Measurements from ENCODE around the gene CHPF. TPM values are rescaled to one million over a fixed set of nuclear protein-coding genes. Genes with fewer than 3 reads are reported as not detected.

The CHPF gene
- total RNA-seq, 1 experiment from 2014 or later, result 17.5 TPM

GRCh38 chr2:219574484-219575311, 31.1 kb upstream of the CHPF start:
- no peak for DNase-seq (ENCODE audit: low read depth, low spot score)
- no peak overlapping the region for H3K27ac ChIP-seq (ENCODE audit: low read length)
- POLR2A ChIA-PET, result no interaction called here
- BruUV-seq (replicated peaks), result no TSS peak
- TF ChIP-seq CTCF (IDR thresholded peaks at IDR 0.05), result no peak
- no peak for TF ChIP-seq SIN3A (IDR thresholded peaks at IDR 0.05; ENCODE audit: borderline replicate concordance, insufficient read depth, low read depth, low read length)
- no peak for TF ChIP-seq REST (IDR thresholded peaks at IDR 0.05; ENCODE audit: insufficient read depth in 1 of 2, low read depth in 2 of 2, low read length in 1 of 2)
- TF ChIP-seq TCF7L2 (IDR thresholded peaks at IDR 0.05; ENCODE audit: low read depth, low read length), result no peak
- no peak for TF ChIP-seq POLR2AphosphoS5 (IDR thresholded peaks at IDR 0.05; ENCODE audit: low read depth, low read length)
- CTCF ChIA-PET, result interaction anchor here (0.6 to 1.3 kb wide), 2 partner anchors 14 to 53 kb away, joined by 3 to 6 read pairs; no protein-coding TSS in a partner anchor
- H3K36me3 ChIP-seq (ENCODE audit: control insufficient read depth, insufficient read depth, low read length), result no peaks in the 10 kb centered on the region
- intact Hi-C loops (cut with micrococcal nuclease; ENCODE audit: unreplicated experiment) (no loop called here), in situ Hi-C loops (cut with HindIII; ENCODE audit: low pct_unique_long_range_greater_than_20kb, low sequenced_read_pairs) (no loop called here)
- ATAC-seq, result no peak
- H3K4me3 ChIP-seq (ENCODE audit: low read depth in 2 of 2, low read length in 2 of 2), result no peak overlapping the region
- no peaks in the 10 kb centered on the region for H3K27me3 ChIP-seq (ENCODE audit: control insufficient read depth, insufficient read depth, low read length)
- H3K9me3 ChIP-seq (ENCODE audit: control insufficient read depth, insufficient read depth, low read depth, low read length), result no peaks in the 10 kb centered on the region
- peaks cover 11% of the 10 kb centered on the region for H3K4me1 ChIP-seq (ENCODE audit: control insufficient read depth, insufficient read depth, low read length)

GRCh38 chr2:219573166-219573565, 29.6 kb upstream of the CHPF start:
- no TSS peak for BruUV-seq (replicated peaks)
- no peaks in the 10 kb centered on the region for H3K9me3 ChIP-seq (ENCODE audit: control insufficient read depth, insufficient read depth, low read depth, low read length)
- ChIA-PET CTCF (no interaction called here), POLR2A (no interaction called here)
- H3K27ac ChIP-seq (ENCODE audit: low read length), result no peak overlapping the region
- intact Hi-C loops (cut with micrococcal nuclease; ENCODE audit: unreplicated experiment), result no loop called here
- no peaks in the 10 kb centered on the region for H3K27me3 ChIP-seq (ENCODE audit: control insufficient read depth, insufficient read depth, low read length)
- ATAC-seq (no peak), DNase-seq (ENCODE audit: low read depth, low spot score) (no peak)
- H3K4me3 ChIP-seq (ENCODE audit: low read depth in 2 of 2, low read length in 2 of 2), result no peak overlapping the region
- peaks cover 18% of the 10 kb centered on the region for H3K4me1 ChIP-seq (ENCODE audit: control insufficient read depth, insufficient read depth, low read length)
- TF ChIP-seq POLR2AphosphoS5 (IDR thresholded peaks at IDR 0.05; ENCODE audit: low read depth, low read length) (no peak), CTCF (IDR thresholded peaks at IDR 0.05) (no peak), SIN3A (IDR thresholded peaks at IDR 0.05; ENCODE audit: borderline replicate concordance, insufficient read depth, low read depth, low read length) (no peak), TCF7L2 (IDR thresholded peaks at IDR 0.05; ENCODE audit: low read depth, low read length) (no peak), REST (IDR thresholded peaks at IDR 0.05; ENCODE audit: insufficient read depth in 1 of 2, low read depth in 2 of 2, low read length in 1 of 2) (no peak)
- H3K36me3 ChIP-seq (ENCODE audit: control insufficient read depth, insufficient read depth, low read length), result no peaks in the 10 kb centered on the region
- in situ Hi-C loops (cut with HindIII; ENCODE audit: low pct_unique_long_range_greater_than_20kb, low sequenced_read_pairs), result no loop called here

Data from Panc1 (cell line).